H1 (cell line): ENCODE data around the gene OR52A5. TPM values are rescaled to one million over a fixed set of nuclear protein-coding genes. Genes with fewer than 3 reads are reported as not detected.

Experiments
- CTCF ChIA-PET: fragments of 300-600 bp; sonication (Branson Sonifier 250); formaldehyde crosslinking; loops from one replicate; lab custom pipeline; 2021; ENCODE audit not compliant: partially characterized antibody; lab: Charles Lee
- POLR2A ChIA-PET: fragments of 300-600 bp; sonication (Branson Sonifier 250); formaldehyde crosslinking; loops from one replicate; lab custom pipeline; 2021; ENCODE audit warnings: inconsistent platforms; ENCODE audit not compliant: partially characterized antibody; lab: Charles Lee
- DNase-seq, 2 experiments: peaks; one replicate each; pipeline versions ENCODE4 v3.0.0 to v3.0.0-alpha.2; 2010 to 2022; ENCODE audit warnings: low spot score in 2 of 2, low read depth in 1 of 2, mixed read lengths in 1 of 2
- FAIRE-seq: peaks from 2 replicates; lab custom pipeline; 2011; peaks lifted over from hg19 to GRCh38; lab: Jason Lieb, UNC
- H2AFZ ChIP-seq: 2 replicates; pipeline ENCODE4 v1.8.1; 2012; ENCODE audit warnings: low read length, inconsistent platforms
- H2AK5ac ChIP-seq: 2 replicates; pipeline ENCODE4 v1.6.1; 2013; ENCODE audit warnings: low read depth, low read length
- H2BK120ac ChIP-seq: replicated peaks from 2 replicates; pipeline ENCODE3; 2013; ENCODE audit warnings: low read depth, low read length, inconsistent platforms
- H2BK12ac ChIP-seq: 2 replicates; pipeline ENCODE4 v1.6.1; 2013; ENCODE audit warnings: low read depth, low read length
- H2BK15ac ChIP-seq: 2 replicates; pipeline ENCODE4 v1.6.1; 2013; ENCODE audit warnings: low read length
- H2BK20ac ChIP-seq: 2 replicates; pipeline ENCODE4 v1.6.1; 2013; ENCODE audit warnings: low read length
- H2BK5ac ChIP-seq: 2 replicates; pipeline ENCODE4 v1.6.1; 2013; ENCODE audit warnings: low read depth, low read length
- H3K14ac ChIP-seq: 2 replicates; pipeline ENCODE4 v1.6.1; 2013; ENCODE audit warnings: inconsistent platforms; ENCODE audit not compliant: insufficient read length
- H3K18ac ChIP-seq: 2 replicates; pipeline ENCODE4 v1.6.1; 2013; ENCODE audit warnings: low read length; ENCODE audit errors: extremely low read depth
- H3K23ac ChIP-seq: 2 replicates; pipeline ENCODE4 v1.6.1; 2013; ENCODE audit warnings: inconsistent platforms; ENCODE audit not compliant: insufficient read length
- H3K23me2 ChIP-seq: 2 replicates; pipeline ENCODE4 v1.6.1; 2013; ENCODE audit warnings: low read depth, low read length
- H3K27ac ChIP-seq: 2 replicates; pipeline ENCODE4 v1.6.1; 2011; ENCODE audit warnings: low read depth, low read length, inconsistent platforms
- H3K27me3 ChIP-seq, 4 experiments: replicated peaks in 1 of 4; 1 replicate in 1 of 4; 2 replicates in 3 of 4; pipeline versions ENCODE4 v1.6.1 to v1.8.1; 2011 to 2013; ENCODE audit warnings: low read length in 3 of 4, mild to moderate bottlenecking in 3 of 4, inconsistent platforms in 2 of 4, mixed read lengths in 2 of 4, moderate library complexity in 1 of 4; ENCODE audit not compliant: control insufficient read depth in 3 of 4, insufficient read depth in 3 of 4; ENCODE audit errors: extremely low read depth in 1 of 4
- H3K36me3 ChIP-seq, 4 experiments: 2 replicates each; pipeline versions ENCODE4 v1.6.1 to v1.8.1; 2011 to 2013; ENCODE audit warnings: mild to moderate bottlenecking in 4 of 4, low read length in 3 of 4, moderate library complexity in 2 of 4, control low read depth in 1 of 4, inconsistent platforms in 1 of 4; ENCODE audit not compliant: insufficient read depth in 4 of 4, control insufficient read depth in 2 of 4
- H3K4ac ChIP-seq: replicated peaks from 2 replicates; pipeline ENCODE3; 2013; ENCODE audit warnings: low read length, low read depth, mixed read lengths, inconsistent platforms; ENCODE audit not compliant: insufficient read length
- H3K4me1 ChIP-seq, 4 experiments: replicated peaks in 1 of 4; 1 replicate in 1 of 4; 2 replicates in 3 of 4; pipeline versions ENCODE4 v1.6.1 to v1.8.1; 2011 to 2013; ENCODE audit warnings: low read length in 3 of 4, inconsistent platforms in 2 of 4, mixed read lengths in 1 of 4; ENCODE audit not compliant: insufficient read depth in 4 of 4, control insufficient read depth in 3 of 4
- H3K4me2 ChIP-seq, 2 experiments: 2 replicates each; pipeline versions ENCODE4 v1.6.1 to v1.8.1; 2011 to 2013; ENCODE audit warnings: low read depth in 2 of 2, low read length in 2 of 2, control low read depth in 1 of 2, inconsistent platforms in 1 of 2, mild to moderate bottlenecking in 1 of 2; ENCODE audit not compliant: insufficient read depth in 1 of 2
- H3K4me3 ChIP-seq, 4 experiments: fragments of 200-600, 300-600 bp in 1 of 4; sonication (generic), shearing (Covaris generic), sonication (Bioruptor Twin) in 1 of 4; 2 replicates each; pipeline versions ENCODE4 v1.5.1 to v1.8.1; 2011 to 2016; ENCODE audit warnings: low read length in 4 of 4, low read depth in 3 of 4, control low read depth in 2 of 4, inconsistent platforms in 2 of 4, mild to moderate bottlenecking in 2 of 4, mixed read lengths in 1 of 4, moderate library complexity in 1 of 4; ENCODE audit not compliant: insufficient read depth in 2 of 4; ENCODE audit errors: extremely low read depth in 1 of 4
- H3K56ac ChIP-seq: replicated peaks from 2 replicates; pipeline ENCODE3; 2013; ENCODE audit warnings: low read depth, mild to moderate bottlenecking, mixed read lengths, low read length, inconsistent platforms; ENCODE audit not compliant: insufficient read length
- H3K79me1 ChIP-seq: 2 replicates; pipeline ENCODE4 v1.6.1; 2013; ENCODE audit warnings: low read depth, low read length, control low read depth
- H3K79me2 ChIP-seq, 2 experiments: 2 replicates each; pipeline versions ENCODE4 v1.6.1 to v1.8.1; 2012 to 2013; ENCODE audit warnings: low read length in 2 of 2, mild to moderate bottlenecking in 2 of 2, inconsistent platforms in 1 of 2; ENCODE audit not compliant: insufficient read depth in 2 of 2, control insufficient read depth in 1 of 2
- H3K9ac ChIP-seq, 4 experiments: replicated peaks in 1 of 4; 1 replicate in 1 of 4; 2 replicates in 3 of 4; pipeline versions ENCODE4 v1.6.1 to v1.8.1; 2011 to 2013; ENCODE audit warnings: low read depth in 3 of 4, low read length in 3 of 4, control low read depth in 2 of 4, mild to moderate bottlenecking in 2 of 4, moderate library complexity in 2 of 4, inconsistent platforms in 1 of 4; ENCODE audit errors: extremely low read depth in 1 of 4
- H3K9me3 ChIP-seq, 2 experiments: 2 replicates each; pipeline versions ENCODE4 v1.6.1 to v1.8.1; 2012 to 2013; ENCODE audit warnings: mild to moderate bottlenecking in 2 of 2, moderate library complexity in 2 of 2, control low read depth in 1 of 2, inconsistent platforms in 1 of 2, low read depth in 1 of 2, low read length in 1 of 2, mixed read lengths in 1 of 2; ENCODE audit not compliant: insufficient read depth in 2 of 2
- H4K20me1 ChIP-seq, 2 experiments: replicated peaks in 1 of 2; 2 replicates each; pipeline versions ENCODE3 to v1.8.1; 2011 to 2013; ENCODE audit warnings: inconsistent platforms in 2 of 2, low read length in 2 of 2, mild to moderate bottlenecking in 1 of 2; ENCODE audit not compliant: insufficient read depth in 2 of 2, control insufficient read depth in 1 of 2
- H4K5ac ChIP-seq: 2 replicates; pipeline ENCODE4 v1.6.1; 2013; ENCODE audit warnings: low read length, low read depth, mixed read lengths, inconsistent platforms; ENCODE audit not compliant: insufficient read length
- H4K8ac ChIP-seq: 2 replicates; pipeline ENCODE4 v1.8.0; 2013; ENCODE audit warnings: mild to moderate bottlenecking, moderate library complexity, low read length, inconsistent platforms; ENCODE audit not compliant: insufficient read depth; ENCODE audit errors: extremely low read depth
- H4K91ac ChIP-seq: replicated peaks from 2 replicates; pipeline ENCODE3; 2013; ENCODE audit warnings: low read length, mixed read lengths, inconsistent platforms; ENCODE audit not compliant: insufficient read length
- ATF2 ChIP-seq: IDR thresholded peaks from 2 replicates; pipeline ENCODE4 v1.6.1; 2012; ENCODE audit warnings: low read length, inconsistent platforms
- ATF3 ChIP-seq: IDR thresholded peaks from 2 replicates; pipeline ENCODE4 v1.6.1; 2011; ENCODE audit warnings: low read depth, mild to moderate bottlenecking, low read length; ENCODE audit not compliant: insufficient read depth
- CBX5 ChIP-seq: fragments of 300-800, 300-1000 bp; sonication (generic); IDR thresholded peaks from 2 replicates; pipeline ENCODE4 v1.7.1; 2016; ENCODE audit warnings: antibody characterized with exemption, low read length, low read depth
- E2F6 ChIP-seq: IDR thresholded peaks from 2 replicates; pipeline ENCODE4 v1.6.1; 2012; ENCODE audit warnings: inconsistent platforms
- EGR1 ChIP-seq: IDR thresholded peaks from 2 replicates; pipeline ENCODE4 v1.6.1; 2011; ENCODE audit warnings: low read depth, low read length, borderline replicate concordance
- EZH2 ChIP-seq: fragments of 200-600 bp; sonication (generic); IDR thresholded peaks from 2 replicates; pipeline ENCODE4 v1.7.1; 2012; ENCODE audit warnings: low read depth, mild to moderate bottlenecking, moderate library complexity, low read length, inconsistent platforms; ENCODE audit not compliant: severe bottlenecking
- KDM5A ChIP-seq: fragments of 200-600 bp; IDR thresholded peaks from 2 replicates; pipeline ENCODE4 v1.7.1; 2012; ENCODE audit warnings: mild to moderate bottlenecking, low read length, inconsistent platforms, mixed read lengths
- MAFK ChIP-seq: IDR thresholded peaks from 2 replicates; pipeline ENCODE4 v1.6.1; 2012; ENCODE audit warnings: low read depth, mild to moderate bottlenecking, improper control_type of control experiment, low read length
- NRF1 ChIP-seq: IDR thresholded peaks from 2 replicates; pipeline ENCODE4 v1.6.1; 2011; ENCODE audit warnings: mild to moderate bottlenecking, low read depth, low read length, improper control_type of control experiment
- SIRT6 ChIP-seq: IDR thresholded peaks from one replicate; pipeline ENCODE4 v1.7.1; 2012; ENCODE audit warnings: low read length, inconsistent platforms
- TEAD4 ChIP-seq: IDR thresholded peaks from 2 replicates; pipeline ENCODE4 v1.6.1; 2012; ENCODE audit warnings: low read depth, low read length, inconsistent platforms, mixed read lengths
- YY1 ChIP-seq: IDR thresholded peaks from 2 replicates; pipeline ENCODE4 v1.6.1; 2011; ENCODE audit warnings: low read depth, mild to moderate bottlenecking, low read length
- WGBS, 2 experiments: shearing (Covaris generic) in 1 of 2; methylation state at CpG; one replicate each; pipeline versions ENCODE4 v1.1.6 to v1.1.7; 2013 to 2015; ENCODE audit warnings: low lambda C conversion rate in 2 of 2, mixed read lengths in 2 of 2, inconsistent platforms in 1 of 2, low coverage in 1 of 2, missing lambda C conversion rate in 1 of 2; ENCODE audit not compliant: insufficient replicate concordance in 2 of 2, insufficient coverage in 1 of 2, insufficient read length in 1 of 2; ENCODE audit errors: extremely low coverage in 1 of 2, missing lambda C conversion rate in 1 of 2; 5-methylcytosine and 5-hydroxymethylcytosine counted together
- polyA plus RNA-seq, 7 experiments: library from polyadenylated mRNA; depleted of rRNA in 3 of 7; stranded (reverse) in 5 of 7; unstranded in 2 of 7; fragments of >200 nt in 5 of 7; fragments of 200-250 nt in 2 of 7; gene quantifications; 1 replicate in 5 of 7; 2 replicates in 1 of 7; 4 replicates in 1 of 7; pipeline versions ENCODE4 v1.2.1 to v1.2.3, GENCODE V29; 2011 to 2013; ENCODE audit warnings: missing spikeins in 2 of 7, mixed read lengths in 2 of 7
- total RNA-seq: library from RNA; stranded (reverse); fragmentation: NEBNext Ultra II Directional; extraction: Animal tissue kit (Norgen Biotek cat#: 25700); gene quantifications from 2 replicates; pipeline ENCODE4 v1.2.1, GENCODE V29; 2021

The OR52A5 gene
- total and polyA plus RNA-seq, 2 of the 8 experiments (the other 6 are each of a cell fraction or from before 2014, with no cell fraction given) = 0.02 to 0.11 TPM

- POLR2A ChIA-PET = no interaction called here
- Histone ChIP-seq H4K20me1 (no peaks in the 10 kb centered on the region), H3K27me3 (no peaks in the 10 kb centered on the region), H3K14ac (no peak overlapping the region), H3K9me3 (no peaks in the 10 kb centered on the region), H2BK15ac (no peak overlapping the region), H3K79me1 (no peaks in the 10 kb centered on the region), H2AK5ac (no peak overlapping the region), H3K23me2 (no peaks in the 10 kb centered on the region; the same call in 1 of the 2 replicates), H3K9ac (no peak overlapping the region), H2BK20ac (no peak overlapping the region), H3K4ac (no peak overlapping the region), H2AFZ (peak overlapping the region; percentile 90), H4K8ac (no peak overlapping the region), H3K56ac (no peak overlapping the region), H2BK5ac (no peak overlapping the region), H2BK12ac (no peak overlapping the region), H3K23ac (no peak overlapping the region), H3K27ac (no peak overlapping the region), H3K4me1 (no peaks in the 10 kb centered on the region), H3K4me2 (no peak overlapping the region), H3K18ac (no peak overlapping the region), H3K79me2 (no peaks in the 10 kb centered on the region), H4K91ac (no peak overlapping the region), H3K36me3 (no peaks in the 10 kb centered on the region), H4K5ac (no peak overlapping the region), H2BK120ac (no peak overlapping the region), H3K4me3 (no peak overlapping the region)
- WGBS, 2 experiments = 80% methylated on average over 3 of the region's 3 CpGs; no CpG with 5 or more reads in 1 of the 2 experiments
- CTCF ChIA-PET = interaction anchor here (0.6 kb wide), 1 partner anchor 15 kb away, joined by 4 read pairs; no protein-coding TSS in a partner anchor
- DNase-seq (no peak), FAIRE-seq (no peak)
- no peak for TF ChIP-seq ATF2
- no peak for TF ChIP-seq NRF1
- no peak for TF ChIP-seq CBX5
- no peak for TF ChIP-seq MAFK
- TF ChIP-seq KDM5A = no peak
- TF ChIP-seq YY1 = no peak
- no peak for TF ChIP-seq ATF3
- no peak for TF ChIP-seq SIRT6
- no peak for TF ChIP-seq TEAD4
- TF ChIP-seq EZH2 = no peak
- TF ChIP-seq E2F6 = no peak
- TF ChIP-seq EGR1 = no peak
These were observed 30.9 kb downstream of the OR52A5 start for GRCh38 chr11:5107285-5107684.
